Smooth muscle cell (in vitro differentiated cells): ENCODE measurements around the gene NANOGP8. TPM values are rescaled to one million over a fixed set of nuclear protein-coding genes. Genes with fewer than 3 reads are reported as not detected.
"Not testable (repeated sequence)": the region's sequence is repeated elsewhere in the genome, so short reads cannot be mapped to it uniquely, and the experiment has no call there.

ENCODE experiments used
- DNase-seq: peaks from one replicate; lab custom pipeline; 2025; ENCODE audit not compliant: unreplicated experiment; lab: John Stamatoyannopoulos, UW
- H2AFZ ChIP-seq: fragments of 200-600 bp; sonication (generic); 2 replicates; pipeline ENCODE4 v1.6.0; 2016; ENCODE audit warnings: antibody characterized with exemption, low read depth, mild to moderate bottlenecking
- H3F3A ChIP-seq: fragments of 200-600 bp; sonication (generic); 2 replicates; pipeline ENCODE4 v1.6.0; 2017; ENCODE audit warnings: antibody characterized with exemption, low read depth
- H3K27ac ChIP-seq: fragments of 200-600 bp; sonication (generic); 2 replicates; pipeline ENCODE4 v1.5.1; 2016; ENCODE audit warnings: low read depth, mild to moderate bottlenecking
- H3K27me3 ChIP-seq: fragments of 200-600 bp; sonication (generic); 2 replicates; pipeline ENCODE4 v1.6.1; 2016; ENCODE audit warnings: low read depth, mild to moderate bottlenecking
- H3K36me3 ChIP-seq: fragments of 200-600 bp; sonication (generic); 2 replicates; pipeline ENCODE4 v1.5.1; 2016; ENCODE audit warnings: low read depth
- H3K4me1 ChIP-seq: fragments of 200-600 bp; sonication (generic); 2 replicates; pipeline ENCODE4 v1.5.1; 2016; ENCODE audit warnings: low read depth
- H3K4me2 ChIP-seq: fragments of 200-600 bp; sonication (generic); 2 replicates; pipeline ENCODE4 v1.6.0; 2016; ENCODE audit warnings: mild to moderate bottlenecking
- H3K4me3 ChIP-seq: fragments of 200-600 bp; sonication (generic); 2 replicates; pipeline ENCODE4 v1.5.1; 2016; ENCODE audit warnings: mild to moderate bottlenecking
- H3K79me2 ChIP-seq: fragments of 200-600 bp; sonication (generic); 2 replicates; pipeline ENCODE4 v1.6.0; 2016; ENCODE audit warnings: low read depth, mild to moderate bottlenecking
- H3K9ac ChIP-seq: fragments of 200-600 bp; sonication (generic); 2 replicates; pipeline ENCODE4 v1.6.0; 2016; ENCODE audit warnings: low read depth
- H3K9me3 ChIP-seq: fragments of 200-600 bp; sonication (generic); replicated peaks from 2 replicates; pipeline ENCODE4 v1.5.1; 2016; ENCODE audit warnings: low read depth
- H4K20me1 ChIP-seq: fragments of 200-600 bp; sonication (generic); 2 replicates; pipeline ENCODE4 v1.6.0; 2016; ENCODE audit warnings: low read depth
- WGBS: methylation state at CpG from one replicate; pipeline ENCODE4 v1.1.7; 2016; ENCODE audit warnings: low lambda C conversion rate; 5-methylcytosine and 5-hydroxymethylcytosine counted together
- polyA plus RNA-seq: library from polyadenylated mRNA; unstranded; fragments of >200 nt; fragmentation: Nextera tagmentation; extraction: Ambion mirVana; gene quantifications from 2 replicates; pipeline ENCODE4 v1.2.1, GENCODE V29; 2016
- total RNA-seq: library from RNA; depleted of rRNA; stranded (reverse); fragments of >200 nt; gene quantifications from 2 replicates; pipeline ENCODE4 v1.2.3, GENCODE V29; 2014
- TF ChIP-seq, protein P1 (sequence below): fragments of 200-600 bp; sonication (generic); IDR thresholded peaks from 2 replicates; pipeline ENCODE4 v1.5.1; 2017; ENCODE audit warnings: borderline replicate concordance, mild to moderate bottlenecking, antibody characterized with exemption; ENCODE audit not compliant: insufficient read depth, poor library complexity, severe bottlenecking

NANOGP8 gene
- total and polyA plus RNA-seq, 2 experiments from 2014 or later: not detected

DNA sequence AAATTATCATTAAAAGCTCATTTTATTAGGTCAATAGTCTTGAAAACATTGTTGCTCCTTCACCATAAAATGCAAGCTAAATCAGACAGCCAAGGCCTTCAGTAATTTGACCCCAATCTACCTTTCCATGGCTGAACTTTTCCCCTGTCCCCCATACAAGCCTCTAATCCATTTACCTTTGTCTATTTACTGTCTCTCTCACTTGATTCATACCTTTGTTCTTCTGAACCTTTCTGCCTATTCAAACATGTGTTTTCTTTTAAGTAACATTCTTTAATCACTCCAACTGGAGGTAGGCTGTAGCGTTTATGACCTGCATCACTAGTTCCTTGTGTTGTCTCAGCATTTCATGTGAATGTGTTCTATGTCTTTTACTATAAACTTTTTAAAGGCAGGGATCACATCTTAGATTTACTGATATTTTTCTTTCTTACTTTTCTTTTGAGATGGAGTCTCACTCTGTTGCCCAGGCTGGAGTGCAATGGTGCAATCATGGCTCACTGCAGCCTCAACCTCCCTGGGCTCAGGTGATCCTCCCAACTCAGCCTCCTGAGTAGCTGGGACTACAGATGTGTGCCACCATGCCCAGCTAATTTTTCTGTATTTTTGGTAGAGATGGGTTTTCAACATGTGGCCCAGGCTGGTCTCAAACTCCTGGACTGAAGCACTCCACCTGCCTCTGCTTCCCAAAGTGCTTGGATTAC lies 5.2 kb upstream of the NANOGP8 start:
- Histone ChIP-seq H3K36me3 (no peaks in the 10 kb centered on the region), H3K4me1 (no peaks in the 10 kb centered on the region)

DNA sequence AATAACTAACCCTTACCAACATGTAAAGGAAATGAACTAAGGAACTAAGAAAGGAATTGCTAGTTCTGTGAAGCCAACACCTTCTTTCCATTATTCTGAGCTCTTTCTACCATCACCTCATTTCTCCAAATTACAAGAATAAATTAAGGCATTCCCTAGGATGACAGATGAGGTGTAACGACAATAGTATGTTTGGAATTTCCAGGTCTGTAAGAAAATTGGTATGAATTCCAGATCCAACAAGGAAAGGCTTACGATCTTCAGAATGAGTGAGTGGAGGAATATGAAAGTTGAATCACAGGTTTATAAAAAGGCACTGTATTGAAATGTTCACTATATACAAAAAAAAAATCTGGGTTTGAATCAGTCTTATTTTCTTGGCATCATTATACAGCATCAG lies 4.5 kb upstream of the NANOGP8 start:
- H3K79me2 ChIP-seq: no peaks in the 10 kb centered on the region
- H3K27me3 ChIP-seq: no peaks in the 10 kb centered on the region
- no peak overlapping the region for H3K27ac ChIP-seq
- DNase-seq: no peak
- no peaks in the 10 kb centered on the region for H3F3A ChIP-seq
- H3K4me3 ChIP-seq: no peak overlapping the region
- no peaks in the 10 kb centered on the region for H3K9me3 ChIP-seq
- no peak overlapping the region for H2AFZ ChIP-seq
- H4K20me1 ChIP-seq: no peaks in the 10 kb centered on the region
- no peak overlapping the region for H3K4me2 ChIP-seq
- no peak overlapping the region for H3K9ac ChIP-seq
- TF ChIP-seq, protein P1, sequence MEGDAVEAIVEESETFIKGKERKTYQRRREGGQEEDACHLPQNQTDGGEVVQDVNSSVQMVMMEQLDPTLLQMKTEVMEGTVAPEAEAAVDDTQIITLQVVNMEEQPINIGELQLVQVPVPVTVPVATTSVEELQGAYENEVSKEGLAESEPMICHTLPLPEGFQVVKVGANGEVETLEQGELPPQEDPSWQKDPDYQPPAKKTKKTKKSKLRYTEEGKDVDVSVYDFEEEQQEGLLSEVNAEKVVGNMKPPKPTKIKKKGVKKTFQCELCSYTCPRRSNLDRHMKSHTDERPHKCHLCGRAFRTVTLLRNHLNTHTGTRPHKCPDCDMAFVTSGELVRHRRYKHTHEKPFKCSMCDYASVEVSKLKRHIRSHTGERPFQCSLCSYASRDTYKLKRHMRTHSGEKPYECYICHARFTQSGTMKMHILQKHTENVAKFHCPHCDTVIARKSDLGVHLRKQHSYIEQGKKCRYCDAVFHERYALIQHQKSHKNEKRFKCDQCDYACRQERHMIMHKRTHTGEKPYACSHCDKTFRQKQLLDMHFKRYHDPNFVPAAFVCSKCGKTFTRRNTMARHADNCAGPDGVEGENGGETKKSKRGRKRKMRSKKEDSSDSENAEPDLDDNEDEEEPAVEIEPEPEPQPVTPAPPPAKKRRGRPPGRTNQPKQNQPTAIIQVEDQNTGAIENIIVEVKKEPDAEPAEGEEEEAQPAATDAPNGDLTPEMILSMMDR: no peak
- H3K4me1 ChIP-seq: no peaks in the 10 kb centered on the region
- H3K36me3 ChIP-seq: no peaks in the 10 kb centered on the region
- WGBS: 77% methylated on average over 2 of the region's 2 CpGs

More for the DNA sequence above, 5.2 kb upstream of the NANOGP8 start:
- TF ChIP-seq, protein P1: no peak
- Histone ChIP-seq H3K4me2 (no peak overlapping the region), H3K27me3 (no peaks in the 10 kb centered on the region), H3K9ac (no peak overlapping the region), H4K20me1 (no peaks in the 10 kb centered on the region), H2AFZ (no peak overlapping the region), H3F3A (no peaks in the 10 kb centered on the region), H3K27ac (no peak overlapping the region), H3K9me3 (no peaks in the 10 kb centered on the region), H3K4me3 (no peak overlapping the region), H3K79me2 (no peaks in the 10 kb centered on the region)
- 93% methylated on average over 1 of the region's 1 CpG for WGBS
- DNase-seq: no peak

DNA sequence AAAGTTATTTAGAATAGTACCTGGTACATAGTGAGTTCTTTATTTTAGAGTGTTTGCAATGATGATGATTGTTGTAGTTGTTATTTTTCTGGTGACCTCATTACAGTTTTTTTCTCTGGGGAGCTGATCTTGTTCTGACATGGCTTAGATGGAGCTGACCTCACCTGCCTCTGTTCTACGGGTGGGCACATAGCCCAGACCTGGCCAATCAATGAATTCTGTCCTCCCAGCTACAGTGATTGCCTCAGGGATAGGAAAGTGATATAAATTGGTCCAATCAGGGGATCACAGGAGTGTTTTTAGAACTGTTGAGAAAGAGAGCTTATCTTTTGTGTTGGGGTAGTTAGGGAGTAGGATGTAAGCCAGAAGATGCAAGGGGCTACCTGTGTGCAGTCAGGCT lies 3.2 kb upstream of the NANOGP8 start:
- H3K79me2 ChIP-seq: no peaks in the 10 kb centered on the region
- H4K20me1 ChIP-seq: no peaks in the 10 kb centered on the region
- H3K27me3 ChIP-seq: no peaks in the 10 kb centered on the region
- DNase-seq: no peak
- 93% methylated on average over 1 of the region's 1 CpG for WGBS
- no peaks in the 10 kb centered on the region for H3K36me3 ChIP-seq
- H3K9ac ChIP-seq: no peak overlapping the region
- no peaks in the 10 kb centered on the region for H3F3A ChIP-seq
- TF ChIP-seq, protein P1: no peak
- no peak overlapping the region for H3K27ac ChIP-seq
- no peaks in the 10 kb centered on the region for H3K9me3 ChIP-seq
- H3K4me2 ChIP-seq: no peak overlapping the region
- no peak overlapping the region for H3K4me3 ChIP-seq
- no peaks in the 10 kb centered on the region for H3K4me1 ChIP-seq
- no peak overlapping the region for H2AFZ ChIP-seq

DNA sequence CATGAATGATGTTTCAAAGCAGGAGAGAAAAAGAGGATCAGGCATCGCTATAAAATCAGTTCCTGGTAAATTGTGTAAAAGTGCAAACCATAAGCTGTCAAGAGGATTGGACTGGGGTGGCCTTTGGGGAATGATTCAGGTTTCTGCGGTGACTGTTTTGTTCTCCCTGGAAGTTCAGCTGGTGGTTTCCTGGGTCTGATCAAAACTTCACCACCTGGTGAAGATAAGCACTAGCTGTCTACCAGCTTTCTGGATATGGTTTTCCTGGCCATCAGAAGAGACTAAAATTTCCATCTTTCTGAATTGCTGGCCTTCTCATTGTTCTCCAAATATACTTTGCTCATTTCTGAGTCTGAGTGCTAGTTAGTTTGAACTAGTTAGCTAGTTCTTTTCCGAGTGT lies 2.7 kb upstream of the NANOGP8 start:
- DNase-seq: no peak
- Histone ChIP-seq H3K27me3 (no peaks in the 10 kb centered on the region), H3K79me2 (no peaks in the 10 kb centered on the region), H3K9me3 (no peaks in the 10 kb centered on the region), H3K4me1 (no peaks in the 10 kb centered on the region), H3K27ac (no peak overlapping the region), H3F3A (no peaks in the 10 kb centered on the region), H3K4me2 (no peak overlapping the region), H3K9ac (no peak overlapping the region), H3K4me3 (no peak overlapping the region), H4K20me1 (no peaks in the 10 kb centered on the region), H3K36me3 (no peaks in the 10 kb centered on the region), H2AFZ (no peak overlapping the region)
- TF ChIP-seq, protein P1: no peak
- WGBS: 75% methylated on average over 3 of the region's 3 CpGs

DNA sequence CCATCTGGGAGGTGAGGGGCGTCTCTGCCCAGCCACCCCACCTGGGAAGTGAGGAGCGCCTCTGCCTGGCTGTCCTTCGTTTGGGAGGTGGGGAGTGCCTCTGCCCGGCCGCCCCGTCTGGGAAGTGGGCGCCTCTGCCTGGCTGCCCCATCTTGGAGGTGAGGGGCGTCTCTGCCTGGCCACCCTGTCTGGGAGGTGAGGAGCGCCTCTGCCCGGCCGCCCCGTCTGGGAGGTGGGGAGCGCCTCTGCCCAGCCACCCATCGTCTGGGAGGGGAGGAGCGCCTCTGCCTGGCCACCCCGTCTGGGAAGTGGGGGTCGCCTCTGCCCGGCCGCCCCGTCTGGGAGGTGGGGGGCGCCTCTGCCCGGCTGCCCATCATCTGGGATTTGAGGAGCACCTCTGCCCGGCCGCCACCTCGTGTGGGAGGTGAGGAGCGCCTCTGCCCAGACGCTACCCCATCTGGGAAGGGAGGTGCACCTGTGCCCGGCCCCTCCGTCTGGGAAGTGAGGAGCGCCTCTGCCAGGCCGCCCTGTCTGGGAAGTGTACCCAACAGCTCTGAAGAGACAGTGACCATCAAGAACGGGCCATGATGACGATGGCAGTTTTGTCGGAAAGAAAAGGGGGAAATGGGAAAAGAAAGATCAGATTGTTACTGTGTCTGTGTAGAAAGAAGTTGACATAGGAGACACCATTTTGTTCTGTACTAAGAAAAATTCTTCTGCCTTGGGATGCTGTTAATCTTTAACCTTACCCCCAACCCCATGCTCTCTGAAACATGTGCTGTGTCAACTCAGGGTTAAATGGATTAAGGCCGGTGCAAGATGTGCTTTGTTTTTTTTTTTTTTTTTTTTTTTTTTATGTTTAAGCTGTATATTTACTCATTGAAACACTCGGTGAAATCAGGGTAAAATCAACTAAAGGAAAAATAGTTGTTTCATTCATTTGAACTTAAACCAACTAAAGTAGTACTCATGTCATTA lies 2.4 kb downstream of the NANOGP8 start:
- not testable (repeated sequence) for H3K4me1 ChIP-seq, H3K4me2 ChIP-seq, H3F3A ChIP-seq, H2AFZ ChIP-seq, H3K9ac ChIP-seq, H4K20me1 ChIP-seq, H3K27ac ChIP-seq, DNase-seq, H3K27me3 ChIP-seq, H3K36me3 ChIP-seq, H3K9me3 ChIP-seq, H3K4me3 ChIP-seq, H3K79me2 ChIP-seq
- WGBS: 96% methylated on average over 27 of the region's 36 CpGs
